ENCODE measurements around the gene NID1. TPM values are rescaled to one million over a fixed set of nuclear protein-coding genes. Genes with fewer than 3 reads are reported as not detected.

The NID1 gene
- total and polyA plus RNA-seq, 12 donors: 26.0 to 216 (median 82.5) TPM

- TF ChIP-seq POLR2A (IDR thresholded peaks at IDR 0.05): no peak
- no peak for TF ChIP-seq CTCF (IDR thresholded peaks at IDR 0.05)
- H3K4me3 ChIP-seq: no peak overlapping the region
- intact Hi-C loops (cut with DNase I): no loop called here
- WGBS, 4 donors: 74 to 81% (median 79%) methylated on average over 8 of the region's 8 CpGs
- no peaks in the 10 kb centered on the region for H3K27me3 ChIP-seq
- no peaks in the 10 kb centered on the region for H3K9me3 ChIP-seq (replicated peaks in 1 of 3)
- H3K27ac ChIP-seq: peak overlapping the region in 2 of 5 donors; percentile 2 to 24
- H3K36me3 ChIP-seq (replicated peaks in 1 of 2): peaks cover 0 to 15% of the 10 kb centered on the region in 2 donors
- DNase-seq: peak in 1 of 7 donors; percentile 45
- H3K4me1 ChIP-seq (replicated peaks in 1 of 2): no peaks in the 10 kb centered on the region
Observed at GRCh38 chr1:236035681-236036101, 29.2 kb downstream of the NID1 start.

- no peaks in the 10 kb centered on the region for H3K9me3 ChIP-seq (replicated peaks in 1 of 3)
- 72 to 93% (median 82%) methylated on average over 4 of the region's 4 CpGs for WGBS, 4 donors
- intact Hi-C loops (cut with DNase I): no loop called here
- peak in 1 of 7 donors; percentile 47 for DNase-seq
- H3K4me1 ChIP-seq (replicated peaks in 1 of 2): no peaks in the 10 kb centered on the region
- peaks cover 0 to 30% of the 10 kb centered on the region in 2 donors for H3K36me3 ChIP-seq (replicated peaks in 1 of 2)
- H3K27ac ChIP-seq: no peak overlapping the region
- H3K27me3 ChIP-seq: no peaks in the 10 kb centered on the region
- TF ChIP-seq CTCF (IDR thresholded peaks at IDR 0.05) (no peak), POLR2A (IDR thresholded peaks at IDR 0.05) (no peak)
- no peak overlapping the region for H3K4me3 ChIP-seq
Observed at GRCh38 chr1:236033336-236033735, 31.6 kb downstream of the NID1 start.

- no peaks in the 10 kb centered on the region for H3K9me3 ChIP-seq (replicated peaks in 1 of 3)
- DNase-seq: peak in 1 of 7 donors; percentile 9
- no peaks in the 10 kb centered on the region for H3K4me1 ChIP-seq (replicated peaks in 1 of 2)
- no peak overlapping the region for H3K4me3 ChIP-seq
- TF ChIP-seq CTCF (IDR thresholded peaks at IDR 0.05) (no peak), POLR2A (IDR thresholded peaks at IDR 0.05) (no peak)
- WGBS, 4 donors: 72 to 84% (median 75%) methylated on average over 3 of the region's 3 CpGs
- intact Hi-C loops (cut with DNase I): no loop called here
- H3K27me3 ChIP-seq: no peaks in the 10 kb centered on the region
- H3K36me3 ChIP-seq (replicated peaks in 1 of 2): peaks cover 0 to 36% of the 10 kb centered on the region in 2 donors
- H3K27ac ChIP-seq: no peak overlapping the region
Observed at GRCh38 chr1:236030534-236030933, 34.4 kb downstream of the NID1 start.

GRCh38 chr1:236029428-236029940 lies 35.4 kb downstream of the NID1 start:
- H3K27ac ChIP-seq: no peak overlapping the region
- TF ChIP-seq POLR2A (IDR thresholded peaks at IDR 0.05) (no peak), CTCF (IDR thresholded peaks at IDR 0.05) (no peak)
- DNase-seq: peak in 1 of 7 donors; percentile 47
- H3K4me1 ChIP-seq (replicated peaks in 1 of 2): no peaks in the 10 kb centered on the region
- no peaks in the 10 kb centered on the region for H3K9me3 ChIP-seq (replicated peaks in 1 of 3)
- no peaks in the 10 kb centered on the region for H3K27me3 ChIP-seq
- intact Hi-C loops (cut with DNase I): no loop called here
- WGBS, 4 donors: 91 to 97% (median 94%) methylated on average over 19 to 26 of the region's 26 CpGs
- H3K36me3 ChIP-seq (replicated peaks in 1 of 2): peaks cover 0 to 45% of the 10 kb centered on the region in 2 donors
- H3K4me3 ChIP-seq: no peak overlapping the region
